T47D (cell line): ENCODE measurements around the gene DDR1.

ENCODE experiments used
- DNase-seq, 2 experiments: peaks; one replicate each; pipeline versions ENCODE4 v3.0.0 to v3.0.0-alpha.2; 2011 to 2012; ENCODE audit warnings: low read depth in 1 of 2, low spot score in 1 of 2
- JUND ChIP-seq: IDR thresholded peaks from 2 replicates; pipeline ENCODE4 v1.6.1; 2012; ENCODE audit warnings: low read depth
- in situ Hi-C: cut with HindIII; loops from 2 replicates; pipeline ENCODE4 v1.10.0; 2016; ENCODE audit warnings: low sequenced_read_pairs, low pct_unique_long_range_greater_than_20kb

Gene DDR1

DNA sequence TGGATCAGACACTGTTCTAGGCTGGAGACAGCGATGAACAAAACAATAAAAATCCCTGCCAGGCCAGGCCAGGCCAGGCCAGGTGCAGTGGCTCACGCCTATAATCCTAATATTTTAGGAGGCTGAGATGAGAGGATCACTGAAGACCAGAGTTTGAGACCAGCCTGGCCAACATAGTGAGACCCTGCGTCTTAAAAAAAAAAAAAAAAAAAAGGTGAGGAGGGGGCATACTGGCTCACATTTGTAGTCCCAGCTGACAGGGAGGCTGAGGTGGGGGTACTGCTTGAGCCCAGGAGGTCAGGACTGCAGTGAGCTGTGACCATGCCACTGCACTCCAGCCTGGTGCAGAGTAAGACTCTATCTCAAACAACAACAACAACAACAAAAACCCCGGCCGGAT, 61.0 kb downstream of the DDR1 start:
- in situ Hi-C loops, result no loop called here
- no peak for TF ChIP-seq JUND

DNA sequence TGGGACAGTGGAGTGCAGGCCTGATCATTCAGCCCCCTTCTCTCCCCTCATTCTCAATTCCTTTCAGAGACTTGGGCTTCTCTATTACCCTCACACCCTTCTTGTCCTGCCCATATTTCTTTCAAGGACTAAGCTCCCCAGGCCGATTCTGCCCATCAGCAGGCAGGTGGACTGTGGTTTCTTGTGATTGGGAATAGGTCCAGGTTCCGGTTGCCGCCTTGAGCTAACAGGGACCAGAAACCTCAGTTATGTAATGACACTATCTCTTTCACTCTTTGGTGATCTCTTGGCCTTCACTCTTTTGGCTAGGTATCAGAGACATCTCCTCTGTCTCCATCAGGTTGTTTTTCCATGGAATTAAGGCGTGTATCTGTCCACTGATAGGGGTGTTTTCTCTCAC, 62.9 kb downstream of the DDR1 start:
- TF ChIP-seq JUND, result no peak
- no peak for DNase-seq
- in situ Hi-C loops, result no loop called here

More for the DNA sequence above, 61.0 kb downstream of the DDR1 start:
- DNase-seq, result no peak

DNA sequence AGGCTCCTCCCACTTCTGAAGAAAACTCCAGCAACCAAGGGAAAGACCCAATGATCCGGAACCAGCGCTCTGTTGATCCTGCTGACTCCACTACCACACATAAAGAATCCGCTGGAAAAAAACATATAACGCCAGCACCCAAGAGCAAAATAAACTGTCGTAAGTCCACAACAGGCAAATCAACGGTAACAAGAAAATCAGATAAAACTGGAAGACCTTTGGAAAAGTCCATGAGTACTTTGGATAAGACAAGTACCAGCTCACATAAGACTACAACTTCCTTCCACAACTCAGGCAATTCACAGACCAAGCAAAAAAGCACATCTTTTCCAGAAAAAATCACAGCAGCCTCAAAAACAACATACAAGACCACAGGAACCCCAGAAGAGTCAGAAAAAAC, 64.5 kb downstream of the DDR1 start:
- DNase-seq, result no peak
- in situ Hi-C loops, result no loop called here
- TF ChIP-seq JUND, result no peak
